GM23338 (cell line): Measurements from ENCODE around the gene NDUFS4. TPM values are rescaled to one million over a fixed set of nuclear protein-coding genes. Genes with fewer than 3 reads are reported as not detected.
A peak's percentile ranks its signal among the peaks of the same experiment; 100 is the strongest.

Experiments used
- ATAC-seq: fragments of 200-7000 bp; cut with Tn5 transposase; 3 replicates; pipeline ENCODE4 v1.9.1; 2020
- DNase-seq: peaks from one replicate; pipeline ENCODE4 v3.0.0-alpha.2; 2015; ENCODE audit warnings: low spot score
- H2AFZ ChIP-seq: fragments of 200-600 bp; sonication (generic); 2 replicates; pipeline ENCODE4 v1.8.0; 2016; ENCODE audit warnings: antibody characterized with exemption, mild to moderate bottlenecking, moderate library complexity
- H3F3A ChIP-seq: fragments of 200-600 bp; sonication (generic); replicated peaks from 2 replicates; pipeline ENCODE4 v1.8.0; 2017; ENCODE audit warnings: antibody characterized with exemption, mixed run types, low read depth
- H3K27ac ChIP-seq: fragments of 200-600 bp; sonication (generic); 2 replicates; pipeline ENCODE4 v1.6.1; 2016; ENCODE audit warnings: low read depth
- H3K27me3 ChIP-seq: fragments of 200-600 bp; sonication (generic); 2 replicates; pipeline ENCODE4 v1.8.0; 2016; ENCODE audit warnings: mild to moderate bottlenecking, mixed run types, moderate library complexity; ENCODE audit not compliant: insufficient read depth
- H3K36me3 ChIP-seq: fragments of 200-600 bp; sonication (generic); 2 replicates; pipeline ENCODE4 v1.8.0; 2016; ENCODE audit warnings: mild to moderate bottlenecking; ENCODE audit not compliant: insufficient read depth
- H3K4me1 ChIP-seq: fragments of 200-600 bp; sonication (generic); 2 replicates; pipeline ENCODE4 v1.8.0; 2016; ENCODE audit warnings: mild to moderate bottlenecking, moderate library complexity; ENCODE audit not compliant: insufficient read depth
- H3K4me2 ChIP-seq: fragments of 200-600 bp; sonication (generic); 2 replicates; pipeline ENCODE4 v1.7.1; 2017; ENCODE audit warnings: mixed run types
- H3K4me3 ChIP-seq: fragments of 200-600 bp; sonication (generic); 2 replicates; pipeline ENCODE4 v1.6.1; 2016; ENCODE audit warnings: mixed run types
- H3K79me2 ChIP-seq: fragments of 200-600 bp; sonication (generic); replicated peaks from 2 replicates; pipeline ENCODE4 v1.8.0; 2017; ENCODE audit warnings: mild to moderate bottlenecking; ENCODE audit not compliant: insufficient read depth
- H3K9me2 ChIP-seq: fragments of 200-600 bp; sonication (generic); 2 replicates; pipeline ENCODE4 v1.8.0; 2017; ENCODE audit not compliant: insufficient read depth
- H4K20me1 ChIP-seq: fragments of 200-600 bp; sonication (generic); replicated peaks from 2 replicates; pipeline ENCODE4 v1.8.0; 2017; ENCODE audit warnings: mild to moderate bottlenecking; ENCODE audit not compliant: insufficient read depth
- H3K27ac Mint-ChIP-seq: 2 replicates; pipeline ENCODE4 v1.8.0; 2020; ENCODE audit warnings: inconsistent platforms, mild to moderate bottlenecking, moderate library complexity, mixed read lengths
- H3K27me3 Mint-ChIP-seq: 3 replicates; pipeline ENCODE4 v1.8.0; 2022; ENCODE audit warnings: low read depth, mild to moderate bottlenecking, moderate library complexity, mixed read lengths, inconsistent platforms; ENCODE audit not compliant: insufficient read depth, poor library complexity
- H3K36me3 Mint-ChIP-seq: 3 replicates; pipeline ENCODE4 v1.8.0; 2021; ENCODE audit warnings: low read depth, mild to moderate bottlenecking, inconsistent platforms, moderate library complexity, mixed read lengths
- H3K4me1 Mint-ChIP-seq: 3 replicates; pipeline ENCODE4 v1.8.0; 2020; ENCODE audit warnings: mild to moderate bottlenecking, inconsistent platforms, mixed read lengths
- H3K4me3 Mint-ChIP-seq: 3 replicates; pipeline ENCODE4 v1.8.0; 2021; ENCODE audit warnings: moderate library complexity, mild to moderate bottlenecking, inconsistent platforms, mixed read lengths
- H3K9me3 Mint-ChIP-seq: 3 replicates; pipeline ENCODE4 v1.8.0; 2020; ENCODE audit warnings: moderate library complexity, mild to moderate bottlenecking, inconsistent platforms, mixed read lengths
- CREB1 ChIP-seq: fragments of 250-450 bp; sonication (Bioruptor Pico); IDR thresholded peaks from 2 replicates; pipeline ENCODE4 v1.5.0; 2020; ENCODE audit warnings: low read depth, mild to moderate bottlenecking, moderate library complexity
- CTCF ChIP-seq, 2 experiments: fragments of 200-600 bp in 1 of 2; sonication (generic) in 1 of 2; conservative IDR thresholded peaks; 2 replicates each; pipeline versions ENCODE4 v1.5.1 to v1.6.1; 2016 to 2017; ENCODE audit warnings: antibody characterized with exemption in 2 of 2, low read depth in 2 of 2, mild to moderate bottlenecking in 2 of 2, moderate library complexity in 1 of 2
- ETS1 ChIP-seq: IDR thresholded peaks from 2 replicates; pipeline ENCODE4 v1.6.1; 2016; ENCODE audit warnings: antibody characterized with exemption
- EZH2 ChIP-seq: fragments of 200-600 bp; sonication (generic); IDR thresholded peaks from one replicate; pipeline ENCODE4 v1.8.0; 2017; ENCODE audit warnings: antibody characterized with exemption, mild to moderate bottlenecking, low read depth; ENCODE audit not compliant: unreplicated experiment
- EZH2phosphoT487 ChIP-seq: fragments of 200-600 bp; sonication (generic); IDR thresholded peaks from one replicate; pipeline ENCODE4 v1.8.1; 2018; ENCODE audit warnings: antibody characterized with exemption; ENCODE audit not compliant: unreplicated experiment
- JUNB ChIP-seq: IDR thresholded peaks from one replicate; pipeline ENCODE4 v1.6.1; 2016; ENCODE audit warnings: antibody characterized with exemption; ENCODE audit not compliant: unreplicated experiment
- NANOG ChIP-seq: IDR thresholded peaks from 2 replicates; pipeline ENCODE4 v1.6.1; 2016; ENCODE audit warnings: antibody characterized with exemption, borderline replicate concordance
- POLR2AphosphoS5 ChIP-seq: IDR thresholded peaks from 2 replicates; pipeline ENCODE4 v1.6.1; 2016; ENCODE audit warnings: antibody characterized with exemption, low read depth
- REST ChIP-seq: IDR thresholded peaks from one replicate; pipeline ENCODE4 v1.6.1; 2018; ENCODE audit warnings: antibody characterized with exemption; ENCODE audit not compliant: unreplicated experiment
- STAT1 ChIP-seq: IDR thresholded peaks from one replicate; pipeline ENCODE4 v1.6.1; 2016; ENCODE audit warnings: antibody characterized with exemption; ENCODE audit not compliant: unreplicated experiment
- ZNF114 ChIP-seq: fragments of 250-450 bp; sonication (Bioruptor Pico); IDR thresholded peaks from 2 replicates; pipeline ENCODE4 v1.5.0; 2020; ENCODE audit warnings: mild to moderate bottlenecking, moderate library complexity
- ZNF331 ChIP-seq: fragments of 250-450 bp; sonication (Bioruptor Pico); IDR thresholded peaks from 2 replicates; pipeline ENCODE4 v1.5.0; 2020; ENCODE audit warnings: low read depth, mild to moderate bottlenecking, moderate library complexity
- ZNF462 ChIP-seq: fragments of 250-450 bp; sonication (Bioruptor Pico); IDR thresholded peaks from 2 replicates; pipeline ENCODE4 v1.5.0; 2020; ENCODE audit warnings: mild to moderate bottlenecking, moderate library complexity
- long read RNA-seq: library from polyadenylated mRNA; unstranded; transcript quantifications from one replicate; pipeline ENCODE4 v2.0.0, GENCODE V29; 2020; ENCODE audit not compliant: unreplicated experiment
- polyA plus RNA-seq: library from polyadenylated mRNA; unstranded; fragments of >200 nt; fragmentation: Nextera tagmentation; extraction: Ambion mirVana; gene quantifications from 2 replicates; pipeline ENCODE4 v1.2.1, GENCODE V29; 2016
- total RNA-seq: library from RNA; depleted of rRNA; stranded (reverse); fragments of >200 nt; shearing (Covaris generic); gene quantifications from 2 replicates; pipeline ENCODE4 v1.2.3, GENCODE V29; 2014; rRNA removed

The NDUFS4 gene
- total RNA-seq (65.6 and 73.9 TPM in 2 replicates), polyA plus RNA-seq (131 and 151 TPM in 2 replicates)
- long read RNA-seq, transcript NDUFS4-201 (5 exons, 675 nt): major isoform, 32 of 39 reads
- long read RNA-seq, partial matches to known transcripts: 3 of 39 reads
- long read RNA-seq, other reads (novel, unspliced or antisense): 0 of 39 reads

- no peak for TF ChIP-seq ZNF331 (CRISPR knock-in tag)
- no peak for TF ChIP-seq STAT1
- TF ChIP-seq ZNF462 (CRISPR knock-in tag): no peak
- TF ChIP-seq EZH2: no peak
- TF ChIP-seq ZNF114: no peak
- no peak for TF ChIP-seq JUNB
- TF ChIP-seq POLR2AphosphoS5: peak; percentile 70
- TF ChIP-seq REST: no peak
- TF ChIP-seq NANOG: no peak
- no peak for TF ChIP-seq CTCF (conservative IDR thresholded peaks at IDR 0.05; ENCODE audit: low read depth in 2 of 2)
- TF ChIP-seq EZH2phosphoT487: no peak
- TF ChIP-seq CREB1 (CRISPR knock-in tag): 0 out of 2 replicates have a peak, but pooled peaks have one; percentile 35
- TF ChIP-seq ETS1: no peak
- peaks cover 51% of the 10 kb centered on the region for H3K79me2 ChIP-seq
- peak; percentile 95 for ATAC-seq
These were observed at the start of gene NDUFS4 for GRCh38 chr5:53560506-53561191. Gene NDUFS4, plus strand, starts transcription at chr5:53560639. Its CDS starts 24 bp downstream, at chr5:53560663.

More at GRCh38 chr5:53560506-53561191, at the start of gene NDUFS4:
- Histone ChIP-seq H3K27ac (peak within 1 kb of the TSS; percentile 48), H3K4me1 (peaks cover 6% of the 10 kb centered on the region), H4K20me1 (no peaks in the 10 kb centered on the region), H2AFZ (peak within 1 kb of the TSS; percentile 94), H3K36me3 (0 out of 2 replicates have a peak, but pooled peaks cover 5% of the 10 kb centered on the region), H3K27me3 (no peaks in the 10 kb centered on the region), H3K9me2 (0 out of 2 replicates have a peak, but pooled peaks cover 2% of the 10 kb centered on the region), H3F3A (no peaks in the 10 kb centered on the region), H3K4me3 (peak within 1 kb of the TSS; percentile 69), H3K4me2 (peak within 1 kb of the TSS; percentile 78)
- DNase-seq: peak; percentile 94
- peaks cover 17% of the 10 kb centered on the region for H3K9me3 Mint-ChIP-seq
- H3K4me3 Mint-ChIP-seq: peak within 1 kb of the TSS; percentile 99
- H3K27ac Mint-ChIP-seq: peak within 1 kb of the TSS; percentile 87
- H3K27me3 Mint-ChIP-seq: peaks cover 6% of the 10 kb centered on the region
- peaks cover 19% of the 10 kb centered on the region; the same call in 2 of the 3 replicates for H3K36me3 Mint-ChIP-seq
- H3K4me1 Mint-ChIP-seq: peaks cover 17% of the 10 kb centered on the region
